Fibroblast of lung (primary cell): ENCODE measurements around the gene PDE11A. TPM values are rescaled to one million over a fixed set of nuclear protein-coding genes. Genes with fewer than 3 reads are reported as not detected.

Experiments
- DNase-seq, 2 donors: peaks; one replicate each; pipeline versions ENCODE4 v3.0.0 to v3.0.0-alpha.2; 2010; ENCODE audit warnings: low read depth in 2 of 2
- H2AFZ ChIP-seq: 2 replicates; pipeline ENCODE4 v1.5.1; 2012; ENCODE audit warnings: low read length, control low read depth, inconsistent platforms
- H3K27ac ChIP-seq: 2 replicates; pipeline ENCODE4 v1.5.1; 2011; ENCODE audit warnings: low read length, control low read depth; ENCODE audit not compliant: insufficient read depth
- H3K27me3 ChIP-seq: 2 replicates; pipeline ENCODE4 v1.5.1; 2011; ENCODE audit warnings: mild to moderate bottlenecking, low read length; ENCODE audit not compliant: control insufficient read depth, insufficient read depth
- H3K36me3 ChIP-seq: 2 replicates; pipeline ENCODE4 v1.5.1; 2011; ENCODE audit warnings: low read length; ENCODE audit not compliant: control insufficient read depth, insufficient read depth
- H3K4me1 ChIP-seq: 2 replicates; pipeline ENCODE4 v1.5.1; 2011; ENCODE audit warnings: low read length; ENCODE audit not compliant: control insufficient read depth, insufficient read depth; ENCODE audit errors: extremely low read depth
- H3K4me2 ChIP-seq: 2 replicates; pipeline ENCODE4 v1.5.1; 2011; ENCODE audit warnings: low read length, control low read depth; ENCODE audit not compliant: insufficient read depth; ENCODE audit errors: extremely low read depth
- H3K4me3 ChIP-seq, 4 experiments: fragments of 200-600 bp in 1 of 4; sonication (generic) in 1 of 4; replicated peaks in 1 of 4; 2 replicates each; pipeline ENCODE4 v1.5.1; 2011 to 2016; ENCODE audit warnings: low read length in 4 of 4, low read depth in 3 of 4, mild to moderate bottlenecking in 3 of 4, control low read depth in 2 of 4, inconsistent platforms in 1 of 4, mixed read lengths in 1 of 4; ENCODE audit not compliant: insufficient read depth in 1 of 4; ENCODE audit errors: control extremely low read depth in 1 of 4
- H3K79me2 ChIP-seq: 2 replicates; pipeline ENCODE4 v1.5.1; 2012; ENCODE audit warnings: mild to moderate bottlenecking, low read length, inconsistent platforms; ENCODE audit not compliant: control insufficient read depth, insufficient read depth
- H3K9ac ChIP-seq: 2 replicates; pipeline ENCODE4 v1.5.1; 2011; ENCODE audit warnings: mild to moderate bottlenecking, low read length, control low read depth; ENCODE audit not compliant: insufficient read depth
- H3K9me3 ChIP-seq: 2 replicates; pipeline ENCODE4 v1.5.1; 2012; ENCODE audit warnings: low read depth, low read length; ENCODE audit not compliant: control insufficient read depth, insufficient read depth
- H4K20me1 ChIP-seq: 2 replicates; pipeline ENCODE4 v1.5.1; 2011; ENCODE audit warnings: low read length; ENCODE audit not compliant: control insufficient read depth, insufficient read depth; ENCODE audit errors: extremely low read depth
- EZH2 ChIP-seq: IDR thresholded peaks from 2 replicates; pipeline ENCODE4 v1.5.1; 2012; ENCODE audit warnings: low read length, control low read depth, mild to moderate bottlenecking; ENCODE audit errors: missing control alignments
- polyA plus RNA-seq, 2 donors: library from polyadenylated mRNA; depleted of rRNA in 1 of 2; stranded (reverse) in 1 of 2; unstranded in 1 of 2; fragments of >200 nt; gene quantifications; 2 replicates each; pipeline ENCODE4 v1.2.1, GENCODE V29; 2011 to 2012; ENCODE audit warnings: missing spikeins in 1 of 2
- total RNA-seq: library from RNA; depleted of rRNA; stranded (reverse); fragments of >200 nt; gene quantifications from 2 replicates; pipeline ENCODE4 v1.2.1, GENCODE V29; 2014
- TF ChIP-seq, protein P1 (sequence below), 2 donors: IDR thresholded peaks in 1 of 2; conservative IDR thresholded peaks in 1 of 2; 1 replicate in 1 of 2; 2 replicates in 1 of 2; pipeline ENCODE4 v1.5.1; 2011 to 2012; ENCODE audit warnings: low read length in 2 of 2, control low read depth in 1 of 2, inconsistent platforms in 1 of 2, low read depth in 1 of 2, mild to moderate bottlenecking in 1 of 2

PDE11A gene
- total and polyA plus RNA-seq, 2 donors (not counting 1 experiment from before 2014, with no cell fraction given), result 0.03 to 0.33 TPM

- H3K36me3 ChIP-seq, result no peaks in the 10 kb centered on the region
- no peaks in the 10 kb centered on the region for H3K9me3 ChIP-seq
- no peak overlapping the region for H3K4me3 ChIP-seq
- no peaks in the 10 kb centered on the region for H3K27me3 ChIP-seq
- TF ChIP-seq, protein P1, sequence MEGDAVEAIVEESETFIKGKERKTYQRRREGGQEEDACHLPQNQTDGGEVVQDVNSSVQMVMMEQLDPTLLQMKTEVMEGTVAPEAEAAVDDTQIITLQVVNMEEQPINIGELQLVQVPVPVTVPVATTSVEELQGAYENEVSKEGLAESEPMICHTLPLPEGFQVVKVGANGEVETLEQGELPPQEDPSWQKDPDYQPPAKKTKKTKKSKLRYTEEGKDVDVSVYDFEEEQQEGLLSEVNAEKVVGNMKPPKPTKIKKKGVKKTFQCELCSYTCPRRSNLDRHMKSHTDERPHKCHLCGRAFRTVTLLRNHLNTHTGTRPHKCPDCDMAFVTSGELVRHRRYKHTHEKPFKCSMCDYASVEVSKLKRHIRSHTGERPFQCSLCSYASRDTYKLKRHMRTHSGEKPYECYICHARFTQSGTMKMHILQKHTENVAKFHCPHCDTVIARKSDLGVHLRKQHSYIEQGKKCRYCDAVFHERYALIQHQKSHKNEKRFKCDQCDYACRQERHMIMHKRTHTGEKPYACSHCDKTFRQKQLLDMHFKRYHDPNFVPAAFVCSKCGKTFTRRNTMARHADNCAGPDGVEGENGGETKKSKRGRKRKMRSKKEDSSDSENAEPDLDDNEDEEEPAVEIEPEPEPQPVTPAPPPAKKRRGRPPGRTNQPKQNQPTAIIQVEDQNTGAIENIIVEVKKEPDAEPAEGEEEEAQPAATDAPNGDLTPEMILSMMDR (conservative IDR thresholded peaks at IDR 0.05 in 1 of 2, IDR thresholded peaks at IDR 0.05 in 1 of 2; ENCODE audit: low read depth in 1 of 2, low read length in 2 of 2), result no peak
- TF ChIP-seq EZH2, result no peak
- no peak overlapping the region for H3K9ac ChIP-seq
- no peak for DNase-seq
- H2AFZ ChIP-seq, result no peak overlapping the region
- no peak overlapping the region for H3K4me2 ChIP-seq
- H3K27ac ChIP-seq, result no peak overlapping the region
- no peaks in the 10 kb centered on the region for H3K79me2 ChIP-seq
- H4K20me1 ChIP-seq, result no peaks in the 10 kb centered on the region
- no peaks in the 10 kb centered on the region for H3K4me1 ChIP-seq
Measured at GRCh38 chr2:177733322-177733855, 339.2 kb downstream of the PDE11A start.

- no peaks in the 10 kb centered on the region for H3K9me3 ChIP-seq
- TF ChIP-seq, protein P1 (conservative IDR thresholded peaks at IDR 0.05 in 1 of 2, IDR thresholded peaks at IDR 0.05 in 1 of 2; ENCODE audit: low read depth in 1 of 2, low read length in 2 of 2), result no peak
- no peak for TF ChIP-seq EZH2
Measured at GRCh38 chr2:177731384-177731783, 341.2 kb downstream of the PDE11A start.

DNA sequence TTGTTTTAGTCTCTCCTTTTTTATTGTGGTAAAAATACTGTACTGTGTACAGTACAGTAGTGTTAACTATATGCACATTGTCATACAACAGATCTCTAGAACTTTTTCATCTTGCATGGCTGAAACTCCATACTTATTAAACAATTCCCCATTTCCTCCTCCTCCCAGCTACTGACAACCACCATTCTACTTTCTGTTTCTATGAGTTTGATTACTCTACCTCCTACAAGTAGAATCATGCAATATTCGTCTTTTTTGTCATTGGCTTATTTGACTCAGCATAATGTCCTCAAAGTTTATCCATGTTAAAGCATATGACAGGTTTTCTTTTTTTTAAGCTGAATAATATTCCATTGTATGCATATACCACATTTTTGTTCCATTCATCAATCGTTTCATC is 341.8 kb downstream of the PDE11A start:
- Histone ChIP-seq H3K36me3 (no peaks in the 10 kb centered on the region), H3K27ac (no peak overlapping the region), H3K9me3 (no peaks in the 10 kb centered on the region), H3K9ac (no peak overlapping the region), H2AFZ (no peak overlapping the region), H3K4me3 (no peak overlapping the region), H4K20me1 (no peaks in the 10 kb centered on the region), H3K4me1 (no peaks in the 10 kb centered on the region), H3K27me3 (no peaks in the 10 kb centered on the region), H3K4me2 (no peak overlapping the region), H3K79me2 (no peaks in the 10 kb centered on the region)
- DNase-seq, result no peak
- TF ChIP-seq EZH2, result no peak
- TF ChIP-seq, protein P1 (conservative IDR thresholded peaks at IDR 0.05 in 1 of 2, IDR thresholded peaks at IDR 0.05 in 1 of 2; ENCODE audit: low read depth in 1 of 2, low read length in 2 of 2), result no peak

More at GRCh38 chr2:177731384-177731783, 341.2 kb downstream of the PDE11A start:
- H3K79me2 ChIP-seq, result no peaks in the 10 kb centered on the region
- H3K4me3 ChIP-seq, result no peak overlapping the region
- no peaks in the 10 kb centered on the region for H4K20me1 ChIP-seq
- no peak overlapping the region for H3K4me2 ChIP-seq
- H3K27ac ChIP-seq, result no peak overlapping the region
- no peak for DNase-seq
- no peak overlapping the region for H3K9ac ChIP-seq
- H2AFZ ChIP-seq, result no peak overlapping the region
- no peaks in the 10 kb centered on the region for H3K4me1 ChIP-seq
- H3K36me3 ChIP-seq, result no peaks in the 10 kb centered on the region
- no peaks in the 10 kb centered on the region for H3K27me3 ChIP-seq
